Measurements from ENCODE around the gene KLHDC7B. TPM values are rescaled to one million over a fixed set of nuclear protein-coding genes. Genes with fewer than 3 reads are reported as not detected.

KLHDC7B gene
- polyA plus RNA-seq, 1 donor: 0.18 TPM

DNA sequence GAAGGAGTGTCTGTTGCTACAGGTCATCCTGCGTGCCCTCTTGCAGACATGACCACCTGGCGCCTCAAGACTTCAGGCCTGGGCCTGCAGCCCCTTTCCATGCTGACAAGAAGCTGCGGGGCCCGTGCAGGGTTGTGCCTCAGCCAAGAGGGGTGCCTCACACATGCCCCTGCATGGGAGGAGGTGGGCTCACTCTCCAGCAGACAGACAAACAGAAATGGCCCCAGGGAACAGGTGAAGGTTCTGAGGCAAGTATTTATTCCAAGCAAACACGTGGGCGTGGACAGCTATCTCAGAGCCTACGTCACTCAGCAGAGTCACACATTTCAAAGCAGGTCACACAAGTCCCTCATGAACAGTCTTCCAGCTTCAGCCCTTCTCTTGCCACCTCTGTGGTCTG is 22.9 kb downstream of the KLHDC7B start:
- no peak overlapping the region for H3K27ac ChIP-seq (ENCODE audit: low read length)
- DNase-seq: peak in 1 of 2 donors; percentile 68
- H3K4me1 ChIP-seq (ENCODE audit: control insufficient read depth, insufficient read depth, low read length): peaks cover 3% of the 10 kb centered on the region
- WGBS (ENCODE audit: insufficient coverage, low lambda C conversion rate): no CpG with 5 or more reads among the region's 7 CpGs
- H3K4me3 ChIP-seq (ENCODE audit: low read length): no peak overlapping the region
- peaks cover 19% of the 10 kb centered on the region for H3K36me3 ChIP-seq (ENCODE audit: control insufficient read depth, insufficient read depth, low read length)
- no peaks in the 10 kb centered on the region for H3K9me3 ChIP-seq (ENCODE audit: control insufficient read depth, low read depth, low read length)
- no peaks in the 10 kb centered on the region for H3K27me3 ChIP-seq (ENCODE audit: control insufficient read depth, insufficient read depth, low read length)

GRCh38 chr22:50569041-50569459 is 23.4 kb downstream of the KLHDC7B start:
- H3K4me1 ChIP-seq (ENCODE audit: control insufficient read depth, insufficient read depth, low read length): no peaks in the 10 kb centered on the region
- no peaks in the 10 kb centered on the region for H3K9me3 ChIP-seq (ENCODE audit: control insufficient read depth, low read depth, low read length)
- H3K27me3 ChIP-seq (ENCODE audit: control insufficient read depth, insufficient read depth, low read length): no peaks in the 10 kb centered on the region
- DNase-seq: peak in 1 of 2 donors; percentile 31
- peaks cover 19% of the 10 kb centered on the region for H3K36me3 ChIP-seq (ENCODE audit: control insufficient read depth, insufficient read depth, low read length)
- no peak overlapping the region for H3K4me3 ChIP-seq (ENCODE audit: low read length)
- WGBS (ENCODE audit: insufficient coverage, low lambda C conversion rate): no CpG with 5 or more reads among the region's 8 CpGs
- H3K27ac ChIP-seq (ENCODE audit: low read length): no peak overlapping the region

GRCh38 chr22:50569896-50570535 is 24.3 kb downstream of the KLHDC7B start:
- Histone ChIP-seq H3K9me3 (ENCODE audit: control insufficient read depth, low read depth, low read length) (no peaks in the 10 kb centered on the region), H3K4me1 (ENCODE audit: control insufficient read depth, insufficient read depth, low read length) (no peaks in the 10 kb centered on the region), H3K36me3 (ENCODE audit: control insufficient read depth, insufficient read depth, low read length) (peaks cover 19% of the 10 kb centered on the region), H3K4me3 (ENCODE audit: low read length) (no peak overlapping the region), H3K27ac (ENCODE audit: low read length) (no peak overlapping the region), H3K27me3 (ENCODE audit: control insufficient read depth, insufficient read depth, low read length) (no peaks in the 10 kb centered on the region)
- DNase-seq: no peak
- WGBS (ENCODE audit: insufficient coverage, low lambda C conversion rate): no CpG with 5 or more reads among the region's 13 CpGs

DNA sequence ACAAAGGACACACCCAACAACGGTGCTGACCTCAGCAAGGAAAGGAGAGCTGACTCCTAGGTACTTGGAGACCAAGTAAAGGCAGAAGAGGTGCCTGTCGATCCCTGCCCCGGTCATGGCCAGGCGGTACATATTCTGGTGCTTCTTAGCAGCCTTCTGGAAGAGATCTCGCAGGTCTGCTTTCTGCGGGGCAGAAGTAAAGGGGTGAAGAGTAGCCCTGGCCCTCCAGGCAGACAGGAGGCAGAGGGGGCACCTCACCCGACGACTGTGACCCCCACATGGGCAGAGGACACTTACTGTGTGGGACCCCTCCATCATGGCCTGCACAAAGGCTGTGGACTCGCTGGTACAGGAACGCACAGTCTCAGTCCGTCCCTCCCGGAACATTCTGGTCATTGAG is 25.2 kb downstream of the KLHDC7B start:
- Histone ChIP-seq H3K36me3 (ENCODE audit: control insufficient read depth, insufficient read depth, low read length) (peaks cover 19% of the 10 kb centered on the region), H3K27me3 (ENCODE audit: control insufficient read depth, insufficient read depth, low read length) (no peaks in the 10 kb centered on the region), H3K27ac (ENCODE audit: low read length) (no peak overlapping the region), H3K4me3 (ENCODE audit: low read length) (no peak overlapping the region), H3K9me3 (ENCODE audit: control insufficient read depth, low read depth, low read length) (no peaks in the 10 kb centered on the region), H3K4me1 (ENCODE audit: control insufficient read depth, insufficient read depth, low read length) (no peaks in the 10 kb centered on the region)
- DNase-seq: no peak
- WGBS (ENCODE audit: insufficient coverage, low lambda C conversion rate): no CpG with 5 or more reads among the region's 12 CpGs

- peaks cover 19% of the 10 kb centered on the region for H3K36me3 ChIP-seq (ENCODE audit: control insufficient read depth, insufficient read depth, low read length)
- H3K4me1 ChIP-seq (ENCODE audit: control insufficient read depth, insufficient read depth, low read length): no peaks in the 10 kb centered on the region
- H3K9me3 ChIP-seq (ENCODE audit: control insufficient read depth, low read depth, low read length): no peaks in the 10 kb centered on the region
- no peak overlapping the region for H3K27ac ChIP-seq (ENCODE audit: low read length)
- no peaks in the 10 kb centered on the region for H3K27me3 ChIP-seq (ENCODE audit: control insufficient read depth, insufficient read depth, low read length)
- H3K4me3 ChIP-seq (ENCODE audit: low read length): no peak overlapping the region
- DNase-seq: no peak
- WGBS (ENCODE audit: insufficient coverage, low lambda C conversion rate): no CpG with 5 or more reads among the region's 26 CpGs
Observed at GRCh38 chr22:50571264-50572175, 25.8 kb downstream of the KLHDC7B start.

DNA sequence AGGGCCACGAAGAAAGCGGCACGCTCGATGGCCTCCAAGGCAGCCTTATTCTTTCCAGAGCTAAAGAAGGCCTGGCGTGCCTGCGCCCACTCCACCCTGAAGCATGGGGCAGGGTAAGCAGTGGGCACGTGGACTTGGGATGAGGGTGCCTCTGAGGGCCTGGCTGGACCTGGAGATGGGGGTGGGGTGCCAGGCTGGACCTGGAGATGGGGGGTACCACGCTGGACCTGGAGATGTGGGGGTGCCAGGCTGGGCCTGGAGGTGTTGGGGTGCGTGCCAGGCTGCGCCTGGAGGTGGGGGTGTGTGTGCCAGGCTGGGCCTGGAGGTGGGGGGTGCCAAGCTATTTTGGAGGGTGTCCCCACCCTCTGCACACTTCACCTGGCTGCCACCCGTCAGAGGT is 27.3 kb downstream of the KLHDC7B start:
- WGBS (ENCODE audit: insufficient coverage, low lambda C conversion rate): no CpG with 5 or more reads among the region's 11 CpGs
- DNase-seq: no peak
- Histone ChIP-seq H3K27ac (ENCODE audit: low read length) (no peak overlapping the region), H3K4me3 (ENCODE audit: low read length) (no peak overlapping the region), H3K36me3 (ENCODE audit: control insufficient read depth, insufficient read depth, low read length) (peaks cover 17% of the 10 kb centered on the region), H3K9me3 (ENCODE audit: control insufficient read depth, low read depth, low read length) (no peaks in the 10 kb centered on the region), H3K27me3 (ENCODE audit: control insufficient read depth, insufficient read depth, low read length) (no peaks in the 10 kb centered on the region), H3K4me1 (ENCODE audit: control insufficient read depth, insufficient read depth, low read length) (no peaks in the 10 kb centered on the region)

DNA sequence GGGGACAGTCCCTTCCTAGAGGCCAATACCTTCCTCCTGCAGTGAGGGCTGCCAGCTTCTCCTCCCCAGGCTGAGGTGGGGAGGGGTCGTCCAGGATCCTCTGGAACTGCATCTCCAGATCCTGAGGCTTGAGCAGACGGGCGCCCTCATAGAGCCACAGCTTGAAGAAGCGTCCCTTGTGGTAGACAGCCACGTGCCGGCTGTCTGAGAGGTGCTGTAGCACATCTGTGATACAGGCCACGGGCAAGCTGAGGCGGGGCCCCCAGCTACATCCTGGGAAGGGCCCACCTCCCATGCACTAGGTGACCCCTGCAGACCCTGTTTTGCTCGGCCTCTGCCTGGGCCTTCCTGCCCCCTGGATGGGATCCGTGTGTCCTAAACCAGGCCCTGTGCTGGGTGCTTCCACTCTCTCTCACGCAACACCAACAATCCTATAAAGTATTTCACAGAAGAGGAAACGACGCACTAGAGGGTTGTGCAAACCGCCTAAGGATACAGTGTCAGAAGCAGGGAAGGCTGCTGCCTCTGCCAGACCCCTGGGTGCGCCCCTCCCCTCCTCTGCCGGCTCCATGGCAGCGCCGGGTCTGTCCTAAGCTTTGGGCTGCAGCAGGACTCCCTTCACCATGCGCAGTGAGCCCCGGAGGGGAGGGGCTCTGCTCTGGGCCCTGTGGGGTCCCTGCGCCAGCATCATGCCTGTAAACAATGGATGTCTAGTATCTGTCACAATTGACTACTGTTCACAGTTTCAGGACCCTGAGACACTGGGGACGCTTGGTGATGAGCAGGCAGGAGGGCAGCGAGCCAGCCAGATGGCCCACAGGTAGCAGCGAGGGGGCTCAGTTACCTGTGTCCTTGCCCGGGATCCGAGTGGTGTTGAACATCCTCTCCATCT is 28.0 kb downstream of the KLHDC7B start:
- H3K4me3 ChIP-seq (ENCODE audit: low read length): no peak overlapping the region
- H3K4me1 ChIP-seq (ENCODE audit: control insufficient read depth, insufficient read depth, low read length): peaks cover 6% of the 10 kb centered on the region
- peaks cover 15% of the 10 kb centered on the region for H3K36me3 ChIP-seq (ENCODE audit: control insufficient read depth, insufficient read depth, low read length)
- no peaks in the 10 kb centered on the region for H3K27me3 ChIP-seq (ENCODE audit: control insufficient read depth, insufficient read depth, low read length)
- H3K9me3 ChIP-seq (ENCODE audit: control insufficient read depth, low read depth, low read length): no peaks in the 10 kb centered on the region
- WGBS (ENCODE audit: insufficient coverage, low lambda C conversion rate): no CpG with 5 or more reads among the region's 26 CpGs
- H3K27ac ChIP-seq (ENCODE audit: low read length): no peak overlapping the region
- no peak for DNase-seq

- WGBS (ENCODE audit: insufficient coverage, low lambda C conversion rate): no CpG with 5 or more reads among the region's 11 CpGs
- Histone ChIP-seq H3K4me1 (ENCODE audit: control insufficient read depth, insufficient read depth, low read length) (peaks cover 12% of the 10 kb centered on the region), H3K36me3 (ENCODE audit: control insufficient read depth, insufficient read depth, low read length) (peaks cover 18% of the 10 kb centered on the region), H3K27me3 (ENCODE audit: control insufficient read depth, insufficient read depth, low read length) (no peaks in the 10 kb centered on the region), H3K9me3 (ENCODE audit: control insufficient read depth, low read depth, low read length) (no peaks in the 10 kb centered on the region), H3K4me3 (ENCODE audit: low read length) (no peak overlapping the region), H3K27ac (ENCODE audit: low read length) (no peak overlapping the region)
- DNase-seq: no peak
Observed at GRCh38 chr22:50574383-50574755, 28.7 kb downstream of the KLHDC7B start.

DNA sequence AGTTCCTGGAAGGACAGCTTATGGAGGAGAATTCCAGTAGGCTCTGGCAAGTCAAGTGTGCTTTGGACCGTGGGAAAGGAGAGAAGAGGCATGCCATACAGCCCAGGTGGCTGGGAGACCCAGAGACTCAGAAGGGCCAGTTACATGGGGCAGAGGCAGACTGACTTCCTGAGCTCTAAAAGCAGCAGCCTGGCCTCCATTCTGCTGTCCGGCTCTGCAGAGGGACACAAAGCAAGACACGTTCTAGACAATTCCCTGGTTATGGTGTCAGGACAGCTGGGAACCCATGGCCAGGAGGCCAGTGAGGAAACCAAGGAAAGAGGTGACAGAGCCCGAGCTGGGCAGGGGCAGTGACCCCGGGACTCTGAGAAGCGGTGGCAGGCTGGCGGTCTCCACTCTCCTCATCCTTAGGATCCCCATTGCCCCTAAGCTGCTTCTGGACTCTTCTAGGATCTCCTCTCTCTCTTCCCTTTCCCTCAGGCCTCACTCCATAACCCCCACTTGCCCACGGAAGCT is 29.8 kb downstream of the KLHDC7B start:
- no peak for DNase-seq
- no peaks in the 10 kb centered on the region for H3K27me3 ChIP-seq (ENCODE audit: control insufficient read depth, insufficient read depth, low read length)
- H3K4me3 ChIP-seq (ENCODE audit: low read length): no peak overlapping the region
- peaks cover 19% of the 10 kb centered on the region for H3K4me1 ChIP-seq (ENCODE audit: control insufficient read depth, insufficient read depth, low read length)
- H3K27ac ChIP-seq (ENCODE audit: low read length): no peak overlapping the region
- H3K9me3 ChIP-seq (ENCODE audit: control insufficient read depth, low read depth, low read length): no peaks in the 10 kb centered on the region
- H3K36me3 ChIP-seq (ENCODE audit: control insufficient read depth, insufficient read depth, low read length): peaks cover 24% of the 10 kb centered on the region
- WGBS (ENCODE audit: insufficient coverage, low lambda C conversion rate): no CpG with 5 or more reads among the region's 8 CpGs

DNA sequence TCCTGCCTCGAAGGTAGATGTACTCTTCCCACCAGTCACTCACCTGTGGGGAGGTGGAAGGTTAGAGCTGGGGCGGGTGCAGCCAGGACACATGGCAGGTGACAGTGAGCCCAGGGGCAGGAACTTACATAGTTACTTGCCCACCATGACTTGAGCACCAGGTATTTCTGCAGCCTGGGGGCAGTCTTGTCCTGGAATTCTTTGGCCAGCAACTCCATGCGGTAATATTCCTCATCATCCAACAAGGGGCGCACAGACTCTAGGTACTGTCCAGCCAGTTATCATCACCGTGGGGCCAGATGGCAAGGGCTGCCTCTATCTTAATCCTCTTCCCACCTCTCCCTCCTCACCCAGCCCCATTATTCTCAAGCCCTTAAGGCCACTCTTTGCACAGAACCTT is 30.4 kb downstream of the KLHDC7B start:
- peaks cover 19% of the 10 kb centered on the region for H3K36me3 ChIP-seq (ENCODE audit: control insufficient read depth, insufficient read depth, low read length)
- H3K4me3 ChIP-seq (ENCODE audit: low read length): no peak overlapping the region
- no peaks in the 10 kb centered on the region for H3K27me3 ChIP-seq (ENCODE audit: control insufficient read depth, insufficient read depth, low read length)
- H3K4me1 ChIP-seq (ENCODE audit: control insufficient read depth, insufficient read depth, low read length): peaks cover 19% of the 10 kb centered on the region
- peak; percentile 44 to 47 for DNase-seq
- H3K27ac ChIP-seq (ENCODE audit: low read length): no peak overlapping the region
- H3K9me3 ChIP-seq (ENCODE audit: control insufficient read depth, low read depth, low read length): no peaks in the 10 kb centered on the region
- WGBS (ENCODE audit: insufficient coverage, low lambda C conversion rate): no CpG with 5 or more reads among the region's 5 CpGs
